ENCODE data around the gene RFPL3. TPM values are rescaled to one million over a fixed set of nuclear protein-coding genes. Genes with fewer than 3 reads are reported as not detected.

RFPL3 gene
- total RNA-seq, 1 experiment from 2014 or later = not detected

- POLR2A ChIA-PET (ENCODE audit: unreplicated experiment) = no interaction called here
- H3K27me3 ChIP-seq (ENCODE audit: low read length) = peaks cover 5% of the 10 kb centered on the region; the same call in 1 of the 2 replicates
Measured at GRCh38 chr22:32310777-32311176, 46.9 kb upstream of the RFPL3 start.

GRCh38 chr22:32311551-32312071, 46.1 kb upstream of the RFPL3 start:
- BruUV-seq (replicated peaks) = no TSS peak
- CTCF ChIA-PET = no interaction called here

More at GRCh38 chr22:32310777-32311176, 46.9 kb upstream of the RFPL3 start:
- no peak overlapping the region for H3K9ac ChIP-seq (ENCODE audit: low read length)
- H3K9me2 ChIP-seq (replicated peaks; ENCODE audit: low read length) = no peaks in the 10 kb centered on the region
- CTCF ChIA-PET = no interaction called here
- no peak overlapping the region for H3K27ac ChIP-seq (ENCODE audit: low read length)
- H3K4me3 ChIP-seq (ENCODE audit: low read length) = no peak overlapping the region
- no peaks in the 10 kb centered on the region for H3K9me3 ChIP-seq (ENCODE audit: low read length)
- no peaks in the 10 kb centered on the region for H3F3A ChIP-seq (ENCODE audit: low read length, unreplicated experiment)
- H3K4me2 ChIP-seq (ENCODE audit: low read length) = no peak overlapping the region
- H3K36me3 ChIP-seq (ENCODE audit: low read depth, low read length) = no peaks in the 10 kb centered on the region
- H3K4me1 ChIP-seq (ENCODE audit: insufficient read depth, low read length) = no peaks in the 10 kb centered on the region
- no peaks in the 10 kb centered on the region for H4K20me1 ChIP-seq (ENCODE audit: low read length)
- intact Hi-C loops (cut with micrococcal nuclease) = no loop called here
- ATAC-seq (no peak), DNase-seq (no peak)
- no peak overlapping the region for H2AFZ ChIP-seq (ENCODE audit: low read length)
- TF ChIP-seq, protein P1, sequence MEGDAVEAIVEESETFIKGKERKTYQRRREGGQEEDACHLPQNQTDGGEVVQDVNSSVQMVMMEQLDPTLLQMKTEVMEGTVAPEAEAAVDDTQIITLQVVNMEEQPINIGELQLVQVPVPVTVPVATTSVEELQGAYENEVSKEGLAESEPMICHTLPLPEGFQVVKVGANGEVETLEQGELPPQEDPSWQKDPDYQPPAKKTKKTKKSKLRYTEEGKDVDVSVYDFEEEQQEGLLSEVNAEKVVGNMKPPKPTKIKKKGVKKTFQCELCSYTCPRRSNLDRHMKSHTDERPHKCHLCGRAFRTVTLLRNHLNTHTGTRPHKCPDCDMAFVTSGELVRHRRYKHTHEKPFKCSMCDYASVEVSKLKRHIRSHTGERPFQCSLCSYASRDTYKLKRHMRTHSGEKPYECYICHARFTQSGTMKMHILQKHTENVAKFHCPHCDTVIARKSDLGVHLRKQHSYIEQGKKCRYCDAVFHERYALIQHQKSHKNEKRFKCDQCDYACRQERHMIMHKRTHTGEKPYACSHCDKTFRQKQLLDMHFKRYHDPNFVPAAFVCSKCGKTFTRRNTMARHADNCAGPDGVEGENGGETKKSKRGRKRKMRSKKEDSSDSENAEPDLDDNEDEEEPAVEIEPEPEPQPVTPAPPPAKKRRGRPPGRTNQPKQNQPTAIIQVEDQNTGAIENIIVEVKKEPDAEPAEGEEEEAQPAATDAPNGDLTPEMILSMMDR (conservative IDR thresholded peaks at IDR 0.05; ENCODE audit: low read depth, low read length) = no peak
- no peak for TF ChIP-seq EZH2 (IDR thresholded peaks at IDR 0.05; ENCODE audit: low read length, unreplicated experiment)
- TF ChIP-seq EZH2phosphoT487 (IDR thresholded peaks at IDR 0.05; ENCODE audit: borderline replicate concordance, low read length) = no peak
- no peaks in the 10 kb centered on the region for H3K79me2 ChIP-seq (ENCODE audit: low read length)
- BruUV-seq (replicated peaks) = no TSS peak

GRCh38 chr22:32312748-32313147, 44.9 kb upstream of the RFPL3 start:
- no peak for ATAC-seq
- Histone ChIP-seq H3K4me3 (ENCODE audit: low read length) (no peak overlapping the region), H3K79me2 (ENCODE audit: low read length) (no peaks in the 10 kb centered on the region), H2AFZ (ENCODE audit: low read length) (no peak overlapping the region), H3K9me2 (replicated peaks; ENCODE audit: low read length) (no peaks in the 10 kb centered on the region), H3K9me3 (ENCODE audit: low read length) (no peaks in the 10 kb centered on the region), H3K4me1 (ENCODE audit: insufficient read depth, low read length) (no peaks in the 10 kb centered on the region), H3K4me2 (ENCODE audit: low read length) (no peak overlapping the region), H3K27ac (ENCODE audit: low read length) (no peak overlapping the region), H3F3A (ENCODE audit: low read length, unreplicated experiment) (no peaks in the 10 kb centered on the region), H3K36me3 (ENCODE audit: low read depth, low read length) (no peaks in the 10 kb centered on the region), H4K20me1 (ENCODE audit: low read length) (no peaks in the 10 kb centered on the region), H3K27me3 (ENCODE audit: low read length) (no peaks in the 10 kb centered on the region), H3K9ac (ENCODE audit: low read length) (no peak overlapping the region)
- DNase-seq = no peak
- TF ChIP-seq EZH2phosphoT487 (IDR thresholded peaks at IDR 0.05; ENCODE audit: borderline replicate concordance, low read length) (no peak), EZH2 (IDR thresholded peaks at IDR 0.05; ENCODE audit: low read length, unreplicated experiment) (no peak)
- TF ChIP-seq, protein P1 (conservative IDR thresholded peaks at IDR 0.05; ENCODE audit: low read depth, low read length) = no peak
- no TSS peak for BruUV-seq (replicated peaks)
- intact Hi-C loops (cut with micrococcal nuclease) = no loop called here
- POLR2A ChIA-PET (ENCODE audit: unreplicated experiment) = no interaction called here
- CTCF ChIA-PET = no interaction called here

More at GRCh38 chr22:32311551-32312071, 46.1 kb upstream of the RFPL3 start:
- Histone ChIP-seq H3F3A (ENCODE audit: low read length, unreplicated experiment) (no peaks in the 10 kb centered on the region), H3K27me3 (ENCODE audit: low read length) (peaks cover 4% of the 10 kb centered on the region; the same call in 1 of the 2 replicates), H3K27ac (ENCODE audit: low read length) (no peak overlapping the region), H3K4me1 (ENCODE audit: insufficient read depth, low read length) (no peaks in the 10 kb centered on the region), H3K9me3 (ENCODE audit: low read length) (no peaks in the 10 kb centered on the region), H2AFZ (ENCODE audit: low read length) (no peak overlapping the region), H3K4me3 (ENCODE audit: low read length) (no peak overlapping the region), H3K36me3 (ENCODE audit: low read depth, low read length) (no peaks in the 10 kb centered on the region), H3K4me2 (ENCODE audit: low read length) (no peak overlapping the region), H3K79me2 (ENCODE audit: low read length) (no peaks in the 10 kb centered on the region), H3K9me2 (replicated peaks; ENCODE audit: low read length) (no peaks in the 10 kb centered on the region), H4K20me1 (ENCODE audit: low read length) (no peaks in the 10 kb centered on the region), H3K9ac (ENCODE audit: low read length) (no peak overlapping the region)
- POLR2A ChIA-PET (ENCODE audit: unreplicated experiment) = no interaction called here
- intact Hi-C loops (cut with micrococcal nuclease) = no loop called here
- no peak for TF ChIP-seq EZH2 (IDR thresholded peaks at IDR 0.05; ENCODE audit: low read length, unreplicated experiment)
- TF ChIP-seq EZH2phosphoT487 (IDR thresholded peaks at IDR 0.05; ENCODE audit: borderline replicate concordance, low read length) = no peak
- TF ChIP-seq, protein P1 (conservative IDR thresholded peaks at IDR 0.05; ENCODE audit: low read depth, low read length) = no peak
- ATAC-seq (no peak), DNase-seq (no peak)
